ENCODE measurements around the gene MAPK11. TPM values are rescaled to one million over a fixed set of nuclear protein-coding genes. Genes with fewer than 3 reads are reported as not detected.

The MAPK11 gene
- total RNA-seq, 1 donor: 11.8 TPM

DNA sequence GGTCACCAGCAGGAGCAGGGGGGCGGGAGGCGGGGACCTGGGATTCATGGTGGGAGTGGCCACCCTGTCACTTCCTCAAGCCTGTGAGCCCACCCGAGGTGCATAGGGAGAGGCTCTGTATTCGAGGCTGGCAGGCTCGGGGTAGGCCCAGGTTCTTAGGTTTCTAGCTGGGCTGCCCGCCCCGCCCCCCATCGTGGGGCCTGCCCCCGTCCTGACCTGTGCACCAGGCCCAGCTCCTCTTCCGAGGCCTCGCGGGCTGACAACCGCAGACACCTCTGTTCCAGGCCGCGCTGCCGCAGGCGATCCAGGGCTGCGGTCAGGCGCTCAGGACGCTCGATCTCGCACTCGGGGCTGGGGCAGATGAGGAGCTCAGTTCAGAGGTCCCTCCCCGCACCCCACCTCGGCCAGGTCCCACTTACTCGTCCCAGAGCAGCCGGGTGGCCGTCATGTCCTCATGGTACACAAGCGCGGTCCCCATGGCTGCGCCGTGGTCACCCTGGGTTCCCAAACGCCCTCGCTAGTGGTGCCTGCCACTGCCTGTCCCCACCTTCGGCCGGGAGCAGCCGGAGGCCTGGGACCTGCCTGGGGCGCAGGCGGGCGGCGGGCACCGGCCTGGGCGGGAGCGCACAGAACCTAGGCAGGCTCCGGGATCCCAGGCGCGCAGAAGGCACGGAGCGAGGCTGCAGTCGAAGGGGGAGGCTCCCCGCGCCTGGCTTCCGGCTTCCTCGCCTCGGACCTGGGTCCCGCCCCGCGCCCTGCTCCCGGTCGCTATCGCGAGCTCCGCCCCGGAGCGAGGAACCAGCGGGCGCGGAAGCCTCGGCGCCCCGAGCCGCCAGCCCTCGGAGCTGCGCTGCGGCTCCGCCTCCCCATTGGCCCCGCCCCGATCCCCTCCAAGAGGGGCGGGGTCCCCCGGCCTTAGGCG, 19.4 kb downstream of the MAPK11 start, which contains the start of gene HDAC10:
TSS of gene HDAC10 (minus strand) at position 711 of the 922 bp plus-strand sequence. CDS start at position 478, 233 bp downstream.
- peak in 2 of 3 donors; percentile 80 to 82 for DNase-seq (ENCODE audit: low read depth in 2 of 3, low spot score in 2 of 3)

DNA sequence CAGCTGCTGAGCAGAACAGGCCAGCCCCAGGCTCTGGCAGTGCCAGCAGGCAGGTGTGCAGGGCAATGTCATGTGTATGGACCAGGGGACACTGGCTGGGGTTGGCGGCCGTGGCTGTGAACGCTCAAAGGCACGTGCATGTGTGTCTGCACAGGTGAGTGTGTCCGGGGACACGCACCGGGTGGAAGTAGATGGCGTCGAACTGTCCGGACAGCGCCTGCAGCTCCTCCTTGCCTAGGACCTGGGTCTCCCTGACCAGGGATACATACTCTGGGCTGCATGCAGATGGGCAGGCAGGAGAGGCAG, 20.0 kb downstream of the MAPK11 start:
- no peak for DNase-seq (ENCODE audit: low read depth in 2 of 3, low spot score in 2 of 3)

DNA sequence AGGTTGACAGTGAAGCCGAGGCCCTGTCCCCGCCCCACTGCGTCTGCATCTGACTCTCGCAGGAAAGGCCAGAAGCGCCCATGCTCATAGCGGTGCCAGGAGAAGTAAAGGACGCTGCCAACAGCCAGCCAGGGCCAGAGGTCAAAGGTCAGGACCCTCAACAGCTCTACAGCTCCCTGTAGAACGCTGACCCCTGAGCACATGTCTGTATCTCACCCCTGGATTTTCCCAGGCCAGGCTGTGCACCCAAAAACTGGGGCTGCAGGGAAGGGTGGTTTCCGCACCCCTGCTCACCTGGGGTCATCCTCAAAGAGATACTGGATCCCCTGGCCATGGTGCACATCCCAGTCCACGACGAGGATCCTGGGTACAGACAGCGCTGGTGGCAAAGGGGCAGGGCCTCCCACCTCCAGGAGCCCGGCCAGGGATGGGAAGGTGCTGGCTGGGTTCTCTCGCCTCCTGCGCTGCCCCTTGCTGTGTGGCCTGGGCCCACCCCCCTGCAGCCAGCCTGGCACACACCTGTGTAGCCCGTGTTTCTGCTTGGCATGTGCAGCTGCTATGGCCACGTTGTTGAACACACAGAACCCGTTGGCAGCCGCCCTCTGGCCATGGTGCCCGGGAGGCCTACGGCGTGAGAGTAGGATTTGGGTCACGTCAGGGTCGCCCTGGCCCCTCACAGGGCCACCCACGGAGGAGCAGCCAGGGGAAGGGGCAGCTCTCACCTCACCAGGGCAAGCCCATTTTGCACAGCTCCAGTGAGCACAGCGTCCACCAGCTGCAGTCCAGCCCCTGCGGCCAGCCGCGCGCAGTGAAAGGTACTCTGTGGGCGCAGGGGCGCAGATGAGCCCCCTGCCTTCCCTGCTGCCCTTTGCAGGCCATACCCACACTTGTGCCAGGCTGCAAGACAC, 20.6 kb downstream of the MAPK11 start:
- no peak for DNase-seq (ENCODE audit: low read depth in 2 of 3, low spot score in 2 of 3)

DNA sequence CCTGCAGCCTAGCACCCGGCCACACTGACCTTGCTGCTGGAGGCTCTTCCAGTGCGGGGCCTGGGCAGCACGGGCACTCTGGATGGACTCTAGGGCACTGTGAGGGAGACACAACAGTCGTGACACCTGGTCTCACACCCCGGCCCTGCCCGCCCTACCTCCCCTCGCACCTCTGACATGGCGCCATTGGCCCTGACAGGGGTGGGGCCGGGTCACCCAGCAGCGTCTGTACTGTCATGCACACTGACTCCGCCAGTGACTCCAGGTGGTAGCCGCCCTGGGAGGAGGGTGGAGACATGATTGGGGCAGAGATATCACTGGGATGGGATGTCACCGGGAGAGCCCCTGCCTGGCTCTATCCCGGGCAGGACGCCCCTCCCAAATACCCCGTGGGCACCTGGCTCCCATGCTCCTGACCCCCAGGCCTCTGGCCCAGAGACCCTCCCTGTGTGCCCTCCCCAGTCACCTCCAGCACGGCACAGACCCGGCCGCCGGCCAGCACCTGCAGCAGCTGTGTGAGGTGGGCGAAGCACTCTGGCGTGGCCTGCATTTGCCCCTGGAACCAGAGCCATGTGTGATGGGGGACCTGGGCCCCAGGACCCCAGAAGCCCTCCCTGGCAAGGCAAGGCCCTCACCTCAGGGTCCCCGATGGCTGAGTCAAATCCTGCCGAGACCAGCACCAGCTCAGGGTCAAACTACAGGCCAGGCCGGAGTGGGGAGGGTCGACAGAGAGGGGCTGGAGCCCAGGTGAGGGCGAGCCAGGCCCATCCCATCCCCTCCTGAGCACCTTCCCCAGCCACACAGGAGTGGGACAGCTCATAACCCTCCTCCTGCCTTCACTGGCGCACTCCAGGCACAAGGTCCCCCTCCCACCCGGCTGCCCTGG, 21.7 kb downstream of the MAPK11 start:
- no peak for DNase-seq (ENCODE audit: low read depth in 2 of 3, low spot score in 2 of 3)

DNA sequence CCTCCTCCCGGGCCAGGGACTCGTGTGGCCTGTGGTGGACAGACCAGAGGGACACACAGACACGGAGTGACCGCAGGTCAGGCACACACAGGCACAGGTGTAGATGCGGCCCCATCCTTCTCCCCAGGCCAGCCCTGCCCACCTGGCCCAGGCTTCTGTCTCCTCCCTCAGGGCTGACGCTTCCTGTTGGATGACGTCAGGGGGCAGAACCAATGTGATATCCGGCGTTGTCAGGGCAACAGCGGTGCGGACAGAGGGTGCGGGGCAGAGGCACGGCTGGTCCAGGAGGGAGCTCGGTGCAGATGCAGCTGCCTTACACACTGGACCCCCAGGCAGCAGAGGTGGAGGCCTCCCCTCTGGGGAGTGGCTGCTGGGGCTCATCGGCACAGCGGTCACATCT, 22.4 kb downstream of the MAPK11 start:
- DNase-seq (ENCODE audit: low read depth in 2 of 3, low spot score in 2 of 3): no peak

DNA sequence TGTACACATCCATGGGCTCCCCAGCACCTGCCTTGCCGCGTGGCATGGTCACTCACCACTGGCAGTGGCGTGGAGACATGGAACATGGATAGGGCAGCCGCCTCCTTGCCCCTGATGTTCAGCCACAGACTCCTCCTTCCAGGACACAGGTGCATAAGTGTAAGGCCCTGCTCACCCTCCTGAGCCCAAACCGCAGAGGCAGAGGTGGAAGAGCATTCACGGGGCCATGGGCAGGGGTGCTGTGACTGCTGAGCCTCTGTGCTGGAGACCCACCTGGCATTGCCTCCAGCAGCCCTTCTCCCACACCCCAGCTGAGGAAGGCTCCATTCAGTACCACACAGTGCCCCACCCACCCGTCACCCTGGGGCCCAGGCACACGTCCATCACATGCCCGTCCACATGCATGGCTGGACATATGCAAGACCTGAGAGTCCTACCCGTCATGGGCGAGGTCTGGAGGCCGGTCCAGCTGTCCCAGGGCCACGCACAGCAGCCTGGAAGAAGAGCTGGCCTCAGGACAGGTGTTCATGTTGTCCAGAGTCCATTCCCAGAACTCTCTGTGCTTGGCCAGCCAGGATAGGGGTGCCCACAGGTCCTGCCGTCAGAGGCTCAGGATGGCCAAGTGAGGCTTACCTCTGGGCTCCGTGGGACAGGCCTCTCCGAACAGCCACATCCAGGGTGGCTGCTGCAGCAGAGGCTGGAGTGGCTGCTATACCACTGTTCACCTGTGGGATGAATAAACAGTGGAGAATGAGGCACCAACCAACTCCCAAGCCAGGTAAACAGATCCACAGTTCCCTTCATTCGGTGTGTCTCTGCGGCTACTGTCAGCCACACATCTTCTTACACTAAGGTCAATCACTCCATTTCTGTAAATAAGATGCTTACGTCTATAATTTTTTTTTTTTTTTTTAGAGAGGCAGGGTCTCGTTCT, 23.7 kb downstream of the MAPK11 start:
- no peak for DNase-seq (ENCODE audit: low read depth in 2 of 3, low spot score in 2 of 3)

DNA sequence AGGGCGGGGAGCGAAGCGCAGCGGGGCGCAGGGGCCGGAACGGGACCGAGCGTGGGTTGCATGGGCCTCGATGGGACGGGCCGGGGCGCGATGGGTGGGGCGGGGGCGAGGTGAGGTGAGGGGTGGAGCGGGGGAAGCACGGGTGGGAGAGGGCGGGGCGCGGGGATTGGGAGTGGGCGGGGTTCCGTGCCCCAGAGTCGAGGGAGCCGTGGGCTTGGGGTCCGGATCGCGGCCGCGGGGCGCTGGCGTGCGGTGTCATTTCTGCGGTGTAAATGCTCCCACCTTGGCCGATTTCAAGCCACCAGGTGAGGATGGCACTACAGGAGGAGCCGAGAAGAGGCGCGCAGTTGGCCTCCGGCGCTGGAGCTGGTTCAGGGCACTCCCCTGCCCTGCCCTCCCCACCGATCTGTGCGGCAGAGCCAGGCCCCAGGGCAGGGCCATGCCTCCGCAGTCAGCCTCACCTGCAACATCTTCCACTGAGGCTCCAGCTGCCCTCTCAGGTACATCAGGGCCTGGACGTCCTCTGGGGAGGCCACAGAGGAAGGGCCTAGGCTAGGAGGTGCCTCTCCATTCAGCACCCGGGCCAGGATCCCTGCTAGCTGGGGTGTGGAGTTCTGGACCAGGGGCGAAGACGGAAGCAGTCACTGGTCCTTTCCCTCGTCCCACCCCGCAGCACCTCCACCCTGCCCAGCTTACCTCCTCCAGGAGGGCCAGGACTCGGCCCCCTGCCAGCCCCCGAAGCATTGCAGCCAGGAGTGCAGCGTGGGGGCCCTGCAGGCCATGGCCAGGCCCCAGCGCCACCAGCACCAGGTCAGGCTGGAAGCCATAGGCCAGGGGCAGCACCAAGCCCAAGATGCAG, 24.7 kb downstream of the MAPK11 start:
- no peak for DNase-seq (ENCODE audit: low read depth in 2 of 3, low spot score in 2 of 3)

DNA sequence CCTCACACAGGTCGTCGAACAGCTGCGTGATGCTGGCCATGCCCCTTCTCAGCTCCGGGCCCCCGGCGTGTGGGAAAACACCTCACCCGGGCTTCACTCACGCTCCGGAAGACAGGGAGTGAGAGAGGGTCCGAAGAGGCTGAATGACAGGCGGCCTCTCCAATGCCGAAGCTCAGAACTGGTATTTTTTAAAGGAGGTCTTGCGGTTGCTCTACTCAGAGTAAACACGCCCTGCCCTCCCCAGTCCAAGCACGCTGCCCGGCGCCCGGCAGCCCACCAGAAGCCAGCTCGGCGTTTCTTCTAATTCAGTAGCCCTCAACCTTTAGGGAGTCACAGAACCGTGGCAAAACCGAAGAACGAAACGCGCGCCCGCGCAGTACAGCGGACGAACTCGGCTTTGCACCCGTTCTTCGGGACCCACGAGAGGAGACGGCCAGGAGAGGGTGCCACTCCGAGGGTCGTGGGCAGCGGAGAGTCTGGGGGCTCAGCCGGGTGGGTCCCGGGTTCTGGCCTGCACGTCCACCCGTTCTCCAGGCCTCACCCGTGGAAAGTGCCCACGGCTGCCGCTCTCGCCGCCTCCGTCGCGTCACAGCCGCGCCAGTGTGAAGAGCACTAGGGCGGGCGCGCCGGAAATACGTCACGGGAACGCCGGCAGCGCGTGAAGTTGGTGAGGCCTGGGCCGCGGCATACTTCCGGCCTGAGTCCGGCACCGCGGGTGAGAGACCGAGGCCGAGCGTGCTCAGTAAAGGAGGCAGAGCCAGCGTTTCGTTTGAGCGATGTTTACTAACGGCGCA, 25.6 kb downstream of the MAPK11 start, which contains the start of gene TUBGCP6:
TSS of gene TUBGCP6 (minus strand) at position 604 of the 794 bp plus-strand sequence. CDS start at position 40, 564 bp downstream.
- DNase-seq (ENCODE audit: low read depth in 2 of 3, low spot score in 2 of 3): peak; percentile 84 to 94 (median 94)

DNA sequence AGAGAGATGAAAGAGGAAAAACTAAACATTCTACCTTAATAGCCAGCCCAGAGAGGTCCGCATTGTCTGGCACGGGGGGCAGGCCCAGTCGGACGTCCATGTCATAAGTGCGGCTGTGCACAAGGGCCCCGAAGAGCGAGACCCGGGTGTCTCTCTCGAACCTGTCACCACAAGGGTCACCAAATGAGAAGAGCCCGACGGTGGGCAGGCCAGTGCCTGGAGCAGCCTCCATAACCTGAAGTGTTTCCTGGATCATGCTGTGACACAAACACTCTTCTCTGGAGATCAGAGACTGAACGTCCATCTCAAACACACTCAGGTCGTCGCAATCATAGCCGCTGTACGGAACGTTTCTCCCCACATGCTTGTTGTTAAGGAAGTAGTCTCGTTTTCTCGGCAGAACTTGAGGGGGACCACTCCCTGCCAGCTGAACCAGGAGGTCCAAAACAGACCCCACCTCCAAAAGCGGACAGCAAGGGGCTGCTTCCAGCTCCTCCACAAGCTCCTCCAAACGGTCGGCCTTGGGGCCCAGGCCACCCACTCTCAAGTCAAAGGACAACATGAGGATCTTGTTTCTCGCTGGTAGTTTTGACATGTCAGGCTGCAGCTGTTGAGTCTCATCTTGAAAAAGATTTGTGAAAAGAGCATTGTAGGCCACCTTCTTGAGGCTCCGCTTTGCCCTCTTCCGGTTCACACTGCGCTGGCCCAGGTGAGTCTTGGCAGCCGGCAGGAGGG, 26.3 kb downstream of the MAPK11 start:
- no peak for DNase-seq (ENCODE audit: low read depth in 2 of 3, low spot score in 2 of 3)

DNA sequence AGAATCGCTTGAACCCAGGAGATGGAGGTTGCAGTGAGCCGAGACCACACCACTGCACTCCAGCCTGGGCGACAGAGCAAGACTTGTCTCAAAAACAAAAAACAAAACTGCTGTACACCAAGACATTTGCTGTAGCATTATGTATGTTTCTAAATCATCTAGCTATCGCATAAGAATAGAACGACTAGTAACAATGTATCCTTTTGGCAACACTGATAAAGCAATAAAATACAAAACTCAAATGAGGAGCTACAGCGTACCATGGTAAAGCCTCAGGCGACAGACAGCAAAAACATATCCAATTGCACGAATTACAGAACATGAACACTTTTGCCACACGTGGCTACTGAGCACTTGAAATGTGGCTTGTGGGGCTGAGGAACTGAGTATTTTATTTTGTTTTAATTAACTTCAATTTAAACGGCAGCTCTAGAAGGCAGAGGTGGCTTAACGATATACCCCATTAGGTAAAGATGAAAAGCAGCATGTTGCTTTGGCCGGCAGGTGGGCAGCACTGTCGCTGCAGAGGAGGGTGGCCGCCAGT, 27.7 kb downstream of the MAPK11 start:
- no peak for DNase-seq (ENCODE audit: low read depth in 2 of 3, low spot score in 2 of 3)

DNA sequence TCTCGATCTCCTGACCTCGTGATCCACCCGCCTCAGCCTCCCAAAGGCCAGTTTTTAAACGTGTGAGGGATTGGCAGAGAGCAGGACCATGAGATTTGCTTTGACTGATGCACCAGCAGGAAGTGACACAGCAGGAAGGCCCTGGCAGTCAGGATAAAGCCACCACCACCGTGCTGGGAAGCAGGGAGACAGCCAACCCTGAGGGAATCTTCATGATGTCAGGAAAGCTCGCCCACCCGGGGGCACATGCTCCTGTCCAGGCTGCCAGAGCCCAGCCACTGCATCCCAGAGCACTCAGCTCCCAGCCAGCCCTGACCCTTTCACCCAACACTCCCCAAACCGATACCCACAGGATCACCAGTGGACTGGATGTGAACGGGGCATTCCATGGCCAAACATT, 31.4 kb downstream of the MAPK11 start:
- no peak for DNase-seq (ENCODE audit: low read depth in 2 of 3, low spot score in 2 of 3)

DNA sequence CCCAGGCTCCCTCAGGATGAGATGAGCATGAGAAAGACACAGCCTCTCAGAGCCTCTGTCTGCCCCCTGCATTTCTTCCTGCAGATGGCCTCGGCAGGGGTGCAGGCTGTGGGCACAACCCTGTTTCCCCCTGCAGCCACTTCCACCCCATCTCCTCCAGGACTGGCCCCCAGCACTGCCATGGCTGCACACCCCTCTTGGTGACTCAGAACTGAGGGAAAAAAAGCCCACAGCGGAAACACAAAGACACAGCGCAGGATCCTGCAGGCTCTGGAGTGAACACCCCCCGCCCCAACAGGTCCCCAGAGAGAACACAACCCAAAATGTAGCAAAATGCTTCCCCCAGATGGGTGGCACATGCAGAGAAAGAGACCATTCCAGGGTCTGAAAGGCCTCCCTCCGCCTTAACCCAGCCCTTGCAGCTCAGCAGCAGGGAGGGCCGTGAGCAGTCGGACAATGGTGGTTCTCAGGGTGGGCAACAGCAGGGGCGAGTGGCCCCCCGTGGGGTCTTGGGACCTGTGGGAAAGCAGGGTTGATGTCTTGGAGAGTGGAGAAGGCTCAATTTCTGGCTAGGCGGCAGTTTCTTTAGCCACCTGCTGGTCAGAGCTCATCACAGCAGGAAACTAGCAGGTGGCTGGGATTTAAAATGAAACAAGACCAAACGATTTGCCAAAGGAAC, 33.3 kb downstream of the MAPK11 start:
- DNase-seq (ENCODE audit: low read depth in 2 of 3, low spot score in 2 of 3): peak in 2 of 3 donors; percentile 33 to 45

DNA sequence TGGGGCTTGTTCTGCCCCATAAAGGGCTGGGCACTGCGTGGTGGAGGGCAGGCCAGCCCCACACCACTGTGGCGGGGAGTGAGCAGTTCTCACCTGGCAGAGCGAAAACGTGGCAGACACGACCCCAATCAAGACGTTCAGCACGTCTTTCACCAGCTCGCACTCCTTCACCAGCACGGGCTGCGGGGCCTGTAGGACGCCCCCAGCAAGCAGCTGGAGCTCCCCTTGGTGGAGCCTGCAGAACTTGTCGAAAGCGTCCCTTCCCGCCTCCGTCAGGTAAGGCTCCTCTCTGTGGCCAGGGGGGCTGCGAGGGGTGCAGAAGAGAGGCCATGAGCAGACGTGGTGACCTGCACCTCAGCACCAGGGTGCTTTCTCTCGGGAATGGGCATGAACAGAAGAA, 37.0 kb downstream of the MAPK11 start:
- no peak for DNase-seq (ENCODE audit: low read depth in 2 of 3, low spot score in 2 of 3)

DNA sequence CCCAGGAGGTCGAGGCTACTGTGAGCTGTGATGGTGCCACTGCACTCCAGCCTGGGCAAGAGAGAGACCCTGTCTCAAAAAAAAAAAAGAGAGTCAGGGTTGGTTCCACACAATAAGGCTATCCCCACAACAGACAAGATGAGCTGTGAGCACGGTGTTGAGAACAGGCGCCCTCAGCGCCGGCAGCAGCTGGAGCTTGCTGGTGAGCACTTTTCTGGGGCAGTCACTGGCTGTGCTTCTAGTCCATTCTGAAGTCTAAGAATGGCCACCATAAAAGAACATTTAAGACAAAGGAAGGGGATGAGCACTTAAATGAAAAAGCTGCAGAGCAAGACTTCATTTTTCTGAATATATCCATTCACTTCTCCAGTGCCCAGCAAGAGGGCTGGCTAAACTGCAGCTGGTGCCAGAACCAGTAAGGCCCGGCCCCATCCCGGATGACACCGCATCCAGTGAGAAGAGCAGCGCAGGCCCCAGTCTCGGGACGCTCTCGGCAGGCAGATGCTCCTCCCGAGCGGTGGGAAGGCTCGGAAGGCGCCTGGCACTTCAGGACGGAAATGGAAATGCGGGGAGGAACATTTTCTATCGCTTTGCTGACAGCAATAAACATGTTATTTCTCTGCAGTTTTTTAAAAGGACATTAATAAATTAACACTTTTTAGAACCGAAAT, 37.6 kb downstream of the MAPK11 start:
- DNase-seq (ENCODE audit: low read depth in 2 of 3, low spot score in 2 of 3): no peak

DNA sequence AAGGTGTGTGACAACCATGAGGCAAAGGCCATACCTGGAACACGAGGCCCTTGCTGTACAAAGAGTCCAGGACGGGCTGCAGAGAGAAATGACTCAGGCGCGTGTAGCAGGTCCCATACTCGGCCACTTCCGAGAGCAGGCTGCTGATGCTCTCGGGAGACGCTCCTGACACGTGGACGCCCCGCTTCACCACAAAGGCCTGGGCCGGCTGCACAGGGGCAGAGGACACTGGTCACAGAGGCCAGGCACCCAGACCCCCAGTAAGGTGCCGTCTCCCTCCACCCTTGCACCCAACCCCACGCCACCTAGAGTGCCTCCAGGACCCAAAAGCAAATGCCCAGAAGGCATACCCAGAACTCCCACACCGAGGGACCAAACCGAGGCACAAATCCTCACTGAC, 40.8 kb downstream of the MAPK11 start:
- no peak for DNase-seq (ENCODE audit: low read depth in 2 of 3, low spot score in 2 of 3)

DNA sequence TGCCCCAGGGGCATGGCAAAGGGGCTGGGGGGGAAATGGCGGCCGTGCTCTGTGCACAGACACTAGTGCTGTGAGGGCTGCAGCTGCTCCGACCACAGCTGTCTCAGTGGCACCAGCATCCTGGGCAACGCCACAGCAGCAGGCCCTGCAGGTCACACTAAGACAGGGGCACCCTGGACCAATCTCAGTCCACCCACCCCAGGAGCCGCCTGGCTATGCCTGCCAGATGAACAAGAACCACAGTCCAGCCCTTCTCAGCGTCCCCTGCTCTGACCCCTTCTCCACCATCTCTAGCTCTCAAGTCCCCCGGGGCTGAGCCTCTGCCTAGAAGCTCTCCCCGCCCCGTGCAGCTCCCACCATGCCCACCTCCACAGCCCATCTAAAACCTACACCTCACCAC, 41.8 kb downstream of the MAPK11 start:
- DNase-seq (ENCODE audit: low read depth in 2 of 3, low spot score in 2 of 3): no peak
